SK-N-SH (cell line): ENCODE results near the gene CHAT. TPM values are rescaled to one million over a fixed set of nuclear protein-coding genes. Genes with fewer than 3 reads are reported as not detected.

ENCODE experiments used
- CTCF ChIA-PET: fragments of 300-600, 350-600 bp; formaldehyde crosslinking; extraction: SDS; loops from one replicate; lab custom pipeline; 2021; lab: Yijun Ruan, JAX
- POLR2A ChIA-PET: fragments of 350-600 bp; sonication (Branson Sonifier 250); formaldehyde crosslinking; extraction: SDS; loops from one replicate; lab custom pipeline; 2020; ENCODE audit warnings: antibody characterized with exemption, inconsistent platforms; lab: Yijun Ruan, JAX
- DNase-seq: peaks from one replicate; pipeline ENCODE4 v3.0.0; 2012
- H2AFZ ChIP-seq: fragments of 200-600 bp; sonication (generic); 2 replicates; pipeline ENCODE4 v1.8.1; 2016; ENCODE audit warnings: antibody characterized with exemption, mild to moderate bottlenecking, low read depth
- H3F3A ChIP-seq: fragments of 200-600 bp; sonication (generic); replicated peaks from 2 replicates; pipeline ENCODE3; 2016; ENCODE audit warnings: antibody characterized with exemption, mild to moderate bottlenecking; ENCODE audit not compliant: insufficient read depth
- H3K27ac ChIP-seq, 2 experiments: fragments of 200-500 bp in 1 of 2; fragments of 200-600 bp in 1 of 2; sonication (Bioruptor generic) in 1 of 2; sonication (generic), shearing (Covaris generic) in 1 of 2; 2 replicates each; pipeline versions ENCODE4 v1.5.1 to v1.6.1; 2014 to 2016; ENCODE audit warnings: low read depth in 2 of 2, inconsistent platforms in 1 of 2, low read length in 1 of 2, mild to moderate bottlenecking in 1 of 2, mixed read lengths in 1 of 2
- H3K27me3 ChIP-seq: fragments of 200-600 bp; sonication (generic), shearing (Covaris generic); 2 replicates; pipeline ENCODE4 v1.6.1; 2016; ENCODE audit warnings: mixed run types; ENCODE audit not compliant: insufficient read depth
- H3K36me3 ChIP-seq, 2 experiments: fragments of 200-500 bp in 1 of 2; fragments of 200-600 bp in 1 of 2; sonication (Bioruptor generic) in 1 of 2; sonication (generic) in 1 of 2; replicated peaks in 1 of 2; 2 replicates each; pipeline versions ENCODE3 to v1.5.1; 2014 to 2016; ENCODE audit warnings: low read length in 1 of 2, mild to moderate bottlenecking in 1 of 2; ENCODE audit not compliant: insufficient read depth in 2 of 2, control insufficient read depth in 1 of 2
- H3K4me1 ChIP-seq, 2 experiments: fragments of 200-500 bp in 1 of 2; fragments of 200-600 bp in 1 of 2; sonication (Bioruptor generic) in 1 of 2; sonication (generic), shearing (Covaris generic) in 1 of 2; 2 replicates each; pipeline versions ENCODE4 v1.5.1 to v1.6.1; 2014 to 2016; ENCODE audit warnings: low read depth in 1 of 2, low read length in 1 of 2, mixed run types in 1 of 2; ENCODE audit not compliant: insufficient read depth in 2 of 2, control insufficient read depth in 1 of 2
- H3K4me2 ChIP-seq: fragments of 200-600 bp; sonication (generic), shearing (Covaris generic); 2 replicates; pipeline ENCODE4 v1.6.1; 2017; ENCODE audit warnings: mixed run types
- H3K4me3 ChIP-seq, 2 experiments: fragments of 200-500 bp in 1 of 2; fragments of 200-600 bp in 1 of 2; sonication (Bioruptor generic) in 1 of 2; sonication (generic), shearing (Covaris generic) in 1 of 2; 2 replicates each; pipeline versions ENCODE4 v1.5.1 to v1.8.1; 2014 to 2016; ENCODE audit warnings: low read depth in 2 of 2, inconsistent platforms in 1 of 2, low read length in 1 of 2, mild to moderate bottlenecking in 1 of 2, mixed read lengths in 1 of 2, moderate library complexity in 1 of 2
- H3K79me2 ChIP-seq: fragments of 200-600 bp; sonication (generic); 2 replicates; pipeline ENCODE4 v1.8.1; 2017; ENCODE audit warnings: mild to moderate bottlenecking; ENCODE audit not compliant: insufficient read depth
- H3K9ac ChIP-seq: fragments of 200-600 bp; sonication (generic); 2 replicates; pipeline ENCODE4 v1.6.1; 2017; ENCODE audit warnings: mixed run types
- H3K9me2 ChIP-seq: fragments of 200-600 bp; sonication (generic); 2 replicates; pipeline ENCODE4 v1.6.1; 2017; ENCODE audit warnings: mixed run types
- H3K9me3 ChIP-seq: fragments of 200-600 bp; sonication (generic); 2 replicates; pipeline ENCODE4 v1.6.1; 2017; ENCODE audit warnings: mixed run types, mild to moderate bottlenecking, moderate library complexity
- H4K20me1 ChIP-seq: fragments of 200-600 bp; sonication (generic); 2 replicates; pipeline ENCODE4 v1.6.1; 2017; ENCODE audit warnings: mild to moderate bottlenecking, mixed run types; ENCODE audit not compliant: insufficient read depth
- CHD2 ChIP-seq: fragments of 150-350 bp; IDR thresholded peaks from 2 replicates; pipeline ENCODE4 v1.6.1; 2018; ENCODE audit warnings: low read length; ENCODE audit not compliant: partially characterized antibody
- EP300 ChIP-seq, 2 experiments: IDR thresholded peaks; 2 replicates each; pipeline versions ENCODE4 v1.4.0 to v1.6.1; 2012; ENCODE audit warnings: borderline replicate concordance in 1 of 2, low read depth in 1 of 2, low read length in 1 of 2
- FOSL2 ChIP-seq: IDR thresholded peaks from 2 replicates; pipeline ENCODE4 v1.4.0; 2012; ENCODE audit warnings: low read depth, mild to moderate bottlenecking, moderate library complexity, borderline replicate concordance
- FOXM1 ChIP-seq: IDR thresholded peaks from 2 replicates; pipeline ENCODE4 v1.4.0; 2012; ENCODE audit warnings: low read depth, mild to moderate bottlenecking
- GABPA ChIP-seq: IDR thresholded peaks from 2 replicates; pipeline ENCODE4 v1.4.0; 2012; ENCODE audit warnings: low read depth, mild to moderate bottlenecking
- GATA2 ChIP-seq: sonication (generic); formaldehyde crosslinking; IDR thresholded peaks from 2 replicates; pipeline ENCODE4 v1.5.0; 2020; ENCODE audit warnings: mild to moderate bottlenecking, missing genetic modification reagents
- MEF2A ChIP-seq: IDR thresholded peaks from 2 replicates; pipeline ENCODE4 v1.4.0; 2012; ENCODE audit warnings: low read depth, borderline replicate concordance
- NRF1 ChIP-seq: IDR thresholded peaks from 2 replicates; pipeline ENCODE4 v1.6.1; 2012; ENCODE audit warnings: low read depth, mild to moderate bottlenecking, low read length
- RAD21 ChIP-seq: IDR thresholded peaks from 2 replicates; pipeline ENCODE4 v1.6.1; 2012; ENCODE audit warnings: mild to moderate bottlenecking, low read length
- RCOR1 ChIP-seq: fragments of 150-350 bp; IDR thresholded peaks from 2 replicates; pipeline ENCODE4 v1.6.1; 2017; ENCODE audit warnings: antibody characterized with exemption, low read length
- RXRA ChIP-seq: IDR thresholded peaks from 2 replicates; pipeline ENCODE4 v1.4.0; 2012; ENCODE audit warnings: low read depth, mild to moderate bottlenecking, borderline replicate concordance
- SIN3A ChIP-seq: IDR thresholded peaks from 2 replicates; pipeline ENCODE4 v1.6.1; 2012; ENCODE audit warnings: low read depth, mild to moderate bottlenecking, low read length, moderate library complexity, borderline replicate concordance
- YY1 ChIP-seq: IDR thresholded peaks from 2 replicates; pipeline ENCODE4 v1.4.0; 2012; ENCODE audit warnings: low read depth, mild to moderate bottlenecking
- WGBS: methylation state at CpG from one replicate; pipeline ENCODE4 v1.1.6; 2017; ENCODE audit warnings: low lambda C conversion rate; 5-methylcytosine and 5-hydroxymethylcytosine counted together
- polyA plus RNA-seq, 3 experiments: library from polyadenylated mRNA; depleted of rRNA; stranded (reverse); fragments of >200 nt; gene quantifications; 2 replicates each; pipeline ENCODE4 v1.2.3, GENCODE V29; 2012
- TF ChIP-seq, protein P1 (sequence below): IDR thresholded peaks from 2 replicates; pipeline ENCODE4 v1.4.0; 2012; ENCODE audit warnings: low read depth
- TF ChIP-seq, protein P2 (sequence below): IDR thresholded peaks from 2 replicates; pipeline ENCODE4; 2012
- TF ChIP-seq, protein P3 (sequence below): fragments of 200-600 bp; sonication (generic); IDR thresholded peaks from 2 replicates; pipeline ENCODE4 v1.6.1; 2017; ENCODE audit warnings: antibody characterized with exemption, mild to moderate bottlenecking, moderate library complexity

The CHAT gene
- polyA plus RNA-seq, 1 of the 3 experiments (the other 2 are of a cell fraction), result not detected

DNA sequence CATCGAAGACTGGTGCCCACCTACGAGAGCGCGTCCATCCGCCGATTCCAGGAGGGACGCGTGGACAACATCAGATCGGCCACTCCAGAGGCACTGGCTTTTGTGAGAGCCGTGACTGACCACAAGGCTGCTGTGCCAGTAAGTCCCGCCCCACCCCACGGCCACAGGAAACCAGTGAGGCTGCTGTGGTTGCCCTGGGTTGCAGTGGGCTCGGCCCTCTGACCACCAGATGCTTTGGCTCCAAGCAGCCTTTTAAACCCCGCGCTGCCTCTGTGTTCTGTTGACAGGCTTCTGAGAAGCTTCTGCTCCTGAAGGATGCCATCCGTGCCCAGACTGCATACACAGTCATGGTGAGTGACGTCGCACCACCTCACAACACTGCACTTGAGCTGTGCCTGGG is 41.3 kb downstream of the CHAT start:
- WGBS, result 85% methylated on average over 15 of the region's 18 CpGs
- peaks cover 0 to 12% of the 10 kb centered on the region in 2 experiments; a peak in 1 of 4 replicates for H3K4me1 ChIP-seq
- TF ChIP-seq FOXM1 (no peak), CHD2 (no peak), NRF1 (no peak), RXRA (no peak), GATA2 (CRISPR knock-in tag) (no peak), MEF2A (no peak), SIN3A (no peak), GABPA (no peak), EP300 (IDR thresholded peaks at IDR 0.05; ENCODE audit: borderline replicate concordance in 1 of 2, low read depth in 1 of 2, low read length in 1 of 2) (no peak), RCOR1 (no peak)
- TF ChIP-seq, protein P1, sequence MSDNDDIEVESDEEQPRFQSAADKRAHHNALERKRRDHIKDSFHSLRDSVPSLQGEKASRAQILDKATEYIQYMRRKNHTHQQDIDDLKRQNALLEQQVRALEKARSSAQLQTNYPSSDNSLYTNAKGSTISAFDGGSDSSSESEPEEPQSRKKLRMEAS, result no peak
- TF ChIP-seq, protein P2, sequence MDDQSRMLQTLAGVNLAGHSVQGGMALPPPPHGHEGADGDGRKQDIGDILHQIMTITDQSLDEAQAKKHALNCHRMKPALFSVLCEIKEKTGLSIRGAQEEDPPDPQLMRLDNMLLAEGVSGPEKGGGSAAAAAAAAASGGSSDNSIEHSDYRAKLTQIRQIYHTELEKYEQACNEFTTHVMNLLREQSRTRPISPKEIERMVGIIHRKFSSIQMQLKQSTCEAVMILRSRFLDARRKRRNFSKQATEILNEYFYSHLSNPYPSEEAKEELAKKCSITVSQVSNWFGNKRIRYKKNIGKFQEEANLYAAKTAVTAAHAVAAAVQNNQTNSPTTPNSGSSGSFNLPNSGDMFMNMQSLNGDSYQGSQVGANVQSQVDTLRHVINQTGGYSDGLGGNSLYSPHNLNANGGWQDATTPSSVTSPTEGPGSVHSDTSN, result no peak
- TF ChIP-seq, protein P3, sequence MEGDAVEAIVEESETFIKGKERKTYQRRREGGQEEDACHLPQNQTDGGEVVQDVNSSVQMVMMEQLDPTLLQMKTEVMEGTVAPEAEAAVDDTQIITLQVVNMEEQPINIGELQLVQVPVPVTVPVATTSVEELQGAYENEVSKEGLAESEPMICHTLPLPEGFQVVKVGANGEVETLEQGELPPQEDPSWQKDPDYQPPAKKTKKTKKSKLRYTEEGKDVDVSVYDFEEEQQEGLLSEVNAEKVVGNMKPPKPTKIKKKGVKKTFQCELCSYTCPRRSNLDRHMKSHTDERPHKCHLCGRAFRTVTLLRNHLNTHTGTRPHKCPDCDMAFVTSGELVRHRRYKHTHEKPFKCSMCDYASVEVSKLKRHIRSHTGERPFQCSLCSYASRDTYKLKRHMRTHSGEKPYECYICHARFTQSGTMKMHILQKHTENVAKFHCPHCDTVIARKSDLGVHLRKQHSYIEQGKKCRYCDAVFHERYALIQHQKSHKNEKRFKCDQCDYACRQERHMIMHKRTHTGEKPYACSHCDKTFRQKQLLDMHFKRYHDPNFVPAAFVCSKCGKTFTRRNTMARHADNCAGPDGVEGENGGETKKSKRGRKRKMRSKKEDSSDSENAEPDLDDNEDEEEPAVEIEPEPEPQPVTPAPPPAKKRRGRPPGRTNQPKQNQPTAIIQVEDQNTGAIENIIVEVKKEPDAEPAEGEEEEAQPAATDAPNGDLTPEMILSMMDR, result no peak
- H2AFZ ChIP-seq, result no peak overlapping the region
- no peaks in the 10 kb centered on the region for H3K9me3 ChIP-seq
- ChIA-PET CTCF (interaction anchor here (2.0 kb wide), 1 partner anchor 62 kb away, joined by 5 read pairs; no protein-coding TSS in a partner anchor), POLR2A (no interaction called here)
- H3K27me3 ChIP-seq, result no peaks in the 10 kb centered on the region
- H3K4me2 ChIP-seq, result no peak overlapping the region
- DNase-seq, result no peak
- no peaks in the 10 kb centered on the region for H4K20me1 ChIP-seq
- no peaks in the 10 kb centered on the region for H3K9me2 ChIP-seq
- no peak overlapping the region for H3K27ac ChIP-seq
- H3K36me3 ChIP-seq, result no peaks in the 10 kb centered on the region
- no peak overlapping the region for H3K4me3 ChIP-seq
- H3F3A ChIP-seq, result no peaks in the 10 kb centered on the region
- H3K79me2 ChIP-seq, result no peaks in the 10 kb centered on the region
- H3K9ac ChIP-seq, result no peak overlapping the region

DNA sequence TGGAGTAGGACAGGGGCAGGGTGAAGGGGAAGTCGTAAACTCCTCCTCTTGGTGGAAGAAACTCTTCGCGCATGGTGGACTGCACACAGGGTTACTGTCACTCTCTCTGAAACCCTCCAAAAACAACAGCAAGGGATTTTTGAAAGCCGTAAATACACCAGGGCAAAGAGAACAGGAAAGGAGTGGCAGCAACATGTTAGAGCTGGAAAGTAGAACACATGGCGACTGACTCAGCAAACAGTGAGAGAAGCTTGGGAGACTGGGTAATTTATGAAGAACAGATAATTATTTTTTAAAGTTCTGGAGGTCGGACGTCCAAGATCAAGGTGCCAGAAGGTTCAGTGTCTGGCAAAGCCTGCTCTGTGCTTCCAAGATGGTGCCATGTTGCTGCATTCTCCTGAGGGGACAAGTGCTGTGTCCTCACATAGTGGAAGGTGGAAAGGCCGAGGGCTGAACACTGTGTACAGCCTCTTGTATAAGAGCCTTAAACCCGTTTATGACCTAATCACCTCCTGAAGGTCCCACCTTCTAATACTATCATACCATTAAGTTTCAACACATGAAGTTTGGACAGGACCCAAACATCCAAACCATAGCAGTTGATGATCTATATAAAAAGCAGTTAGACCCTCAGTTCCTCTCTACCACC is 43.1 kb downstream of the CHAT start:
- Histone ChIP-seq H3K9ac (no peak overlapping the region), H3K4me2 (no peak overlapping the region), H3K79me2 (no peaks in the 10 kb centered on the region), H3F3A (no peaks in the 10 kb centered on the region), H3K27me3 (no peaks in the 10 kb centered on the region), H3K4me3 (no peak overlapping the region), H2AFZ (no peak overlapping the region), H3K36me3 (no peaks in the 10 kb centered on the region), H3K4me1 (peaks cover 0 to 12% of the 10 kb centered on the region in 2 experiments; a peak in 1 of 4 replicates)
- DNase-seq, result no peak
- ChIA-PET POLR2A (no interaction called here), CTCF (interaction anchor here (1.0 kb wide), 2 partner anchors 62 to 64 kb away, joined by 3 read pairs; no protein-coding TSS in a partner anchor)
- WGBS, result 53% methylated on average over 9 of the region's 9 CpGs
- no peak for TF ChIP-seq FOSL2
- no peak for TF ChIP-seq RAD21
- TF ChIP-seq, protein P3, result no peak
- no peak for TF ChIP-seq GABPA
- no peak for TF ChIP-seq YY1
- TF ChIP-seq RCOR1, result no peak
- TF ChIP-seq, all 33 proteins: peak for 0
- Histone ChIP-seq H3K9me2 (no peaks in the 10 kb centered on the region), H3K9me3 (no peaks in the 10 kb centered on the region), H3K27ac (no peak overlapping the region), H4K20me1 (no peaks in the 10 kb centered on the region)
